Adrenal gland (tissue), 5 donors: Measurements from ENCODE around the gene PLEKHG7.

Experiments
- CTCF ChIP-seq, 6 experiments: fragments of 450-650 bp in 4 of 6; fragments of 200-600 bp in 2 of 6; sonication (generic) in 1 of 6; IDR thresholded peaks; 1 replicate in 5 of 6; 2 replicates in 1 of 6; pipeline versions ENCODE4 v1.5.1 to v1.8.0; 2016 to 2021; ENCODE audit warnings: antibody characterized with exemption in 6 of 6, mild to moderate bottlenecking in 2 of 6, moderate library complexity in 1 of 6
- POLR2A ChIP-seq, 2 donors: fragments of 450-650 bp; IDR thresholded peaks; one replicate each; pipeline ENCODE4 v1.6.1; 2017; ENCODE audit warnings: antibody characterized with exemption in 2 of 2, mild to moderate bottlenecking in 2 of 2, moderate library complexity in 1 of 2
- donor health status: DM: no; HTN: no; CAD: no.

- TF ChIP-seq POLR2A (IDR thresholded peaks at IDR 0.05) (no peak), CTCF (IDR thresholded peaks at IDR 0.05) (no peak)
These were observed 41.5 kb upstream of the PLEKHG7 start for GRCh38 chr12:92661269-92661668.
